Esophagus muscularis mucosa (tissue), 4 donors: ENCODE data around the gene SIPA1L3. TPM values are rescaled to one million over a fixed set of nuclear protein-coding genes. Genes with fewer than 3 reads are reported as not detected.

Experiments
- DNase-seq: peaks from one replicate; pipeline ENCODE4 v3.0.0-alpha.2; 2017; ENCODE audit errors: extremely low spot score
- H3K27ac ChIP-seq, 4 donors: fragments of 200-600 bp; sonication (generic); replicated peaks in 1 of 4; 1 replicate in 3 of 4; 2 replicates in 1 of 4; pipeline ENCODE4 v1.5.1; 2016 to 2019; ENCODE audit warnings: mild to moderate bottlenecking in 1 of 4
- H3K27me3 ChIP-seq, 4 donors: fragments of 200-600 bp; sonication (generic); one replicate each; pipeline versions ENCODE4 v1.5.1 to v1.6.0; 2016 to 2019
- H3K36me3 ChIP-seq, 4 donors: fragments of 200-600 bp; sonication (generic); one replicate each; pipeline ENCODE4 v1.5.1; 2016 to 2019
- H3K4me1 ChIP-seq, 4 donors: fragments of 200-600 bp; sonication (generic); one replicate each; pipeline ENCODE4 v1.5.1; 2016 to 2019
- H3K4me3 ChIP-seq, 4 donors: fragments of 200-600 bp; sonication (generic); 1 replicate in 2 of 4; 2 replicates in 2 of 4; pipeline ENCODE4 v1.5.1; 2016 to 2019; ENCODE audit warnings: mild to moderate bottlenecking in 4 of 4, moderate library complexity in 1 of 4
- H3K9me3 ChIP-seq, 4 donors: fragments of 200-600 bp; sonication (generic); 1 replicate in 3 of 4; 2 replicates in 1 of 4; pipeline ENCODE4 v1.5.1; 2016 to 2019
- CTCF ChIP-seq, 3 experiments: fragments of 200-600 bp in 2 of 3; fragments of 450-650 bp in 1 of 3; sonication (generic) in 2 of 3; IDR thresholded peaks; one replicate each; pipeline ENCODE4 v1.5.1; 2017 to 2019; ENCODE audit warnings: antibody characterized with exemption in 3 of 3, mild to moderate bottlenecking in 2 of 3, moderate library complexity in 1 of 3
- EP300 ChIP-seq: sonication (generic); formaldehyde crosslinking; IDR thresholded peaks from one replicate; pipeline ENCODE4 v1.6.1; 2017; ENCODE audit warnings: antibody characterized with exemption
- POLR2A ChIP-seq: fragments of 450-650 bp; IDR thresholded peaks from one replicate; pipeline ENCODE4 v1.6.1; 2017; ENCODE audit warnings: antibody characterized with exemption, moderate library complexity, mild to moderate bottlenecking, low read depth
- POLR2AphosphoS5 ChIP-seq, 2 donors: sonication (generic); formaldehyde crosslinking; IDR thresholded peaks; one replicate each; pipeline ENCODE4 v1.6.1; 2017; ENCODE audit warnings: antibody characterized with exemption in 2 of 2
- WGBS: methylation state at CpG from one replicate; pipeline ENCODE4 v1.1.5; 2018; 5-methylcytosine and 5-hydroxymethylcytosine counted together
- intact Hi-C: fragments of 100-400 bp; cut with DNase I; formaldehyde crosslinking; loops from one replicate; pipeline ENCODE4 v1.15.1; 2023
- total RNA-seq, 4 donors: library from RNA; depleted of rRNA; stranded (reverse); fragments of >200 nt; gene quantifications; one replicate each; pipeline versions ENCODE4 v1.1.0 to v1.2.1, GENCODE V29; 2016

The SIPA1L3 gene
- total RNA-seq, 4 donors from 2014 or later: 10.4 to 17.9 (median 13.2) TPM

DNA sequence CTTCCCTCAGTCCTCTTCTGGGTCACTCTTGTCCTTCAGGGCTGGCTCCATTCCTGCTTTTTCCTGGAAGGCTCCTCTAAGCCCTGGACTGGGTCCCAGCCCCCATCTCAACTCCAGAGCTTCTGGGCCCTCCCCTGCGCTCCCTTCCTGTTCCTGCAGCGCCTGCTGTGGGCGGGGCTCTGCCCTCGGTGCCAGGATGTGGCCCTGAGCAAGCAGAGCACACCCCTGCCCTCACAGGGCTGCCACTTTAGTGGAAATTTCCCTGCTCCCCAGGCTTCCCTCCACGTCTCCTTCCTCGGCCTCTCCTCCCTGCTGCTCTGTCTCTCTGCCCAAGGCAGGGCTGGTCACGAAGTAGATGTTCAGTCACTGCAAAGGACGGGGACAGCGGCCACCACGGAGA lies 288.2 kb downstream of the SIPA1L3 start:
- Histone ChIP-seq H3K9me3 (no peaks in the 10 kb centered on the region), H3K27ac (no peak overlapping the region), H3K4me1 (no peaks in the 10 kb centered on the region), H3K4me3 (no peak overlapping the region), H3K27me3 (no peaks in the 10 kb centered on the region), H3K36me3 (peaks cover 0 to 72% (median 38%) of the 10 kb centered on the region in 4 donors)
- TF ChIP-seq EP300: no peak
- TF ChIP-seq POLR2AphosphoS5 (IDR thresholded peaks at IDR 0.05): no peak
- TF ChIP-seq POLR2A: no peak
- TF ChIP-seq CTCF (IDR thresholded peaks at IDR 0.05): no peak
- intact Hi-C loops: no loop called here
- DNase-seq: no peak
- 81% methylated on average over 10 of the region's 10 CpGs for WGBS

- peaks cover 0 to 74% (median 43%) of the 10 kb centered on the region in 4 donors for H3K36me3 ChIP-seq
- no peak for TF ChIP-seq POLR2A
- no peak for TF ChIP-seq EP300
- no peak for TF ChIP-seq POLR2AphosphoS5 (IDR thresholded peaks at IDR 0.05)
- 89% methylated on average over 12 of the region's 13 CpGs for WGBS
- DNase-seq: no peak
- intact Hi-C loops: no loop called here
- H3K4me3 ChIP-seq: no peak overlapping the region
- H3K27ac ChIP-seq: no peak overlapping the region
- no peaks in the 10 kb centered on the region for H3K27me3 ChIP-seq
- no peaks in the 10 kb centered on the region for H3K9me3 ChIP-seq
- H3K4me1 ChIP-seq: no peaks in the 10 kb centered on the region
Observed at GRCh38 chr19:38196245-38196837, 289.3 kb downstream of the SIPA1L3 start.

DNA sequence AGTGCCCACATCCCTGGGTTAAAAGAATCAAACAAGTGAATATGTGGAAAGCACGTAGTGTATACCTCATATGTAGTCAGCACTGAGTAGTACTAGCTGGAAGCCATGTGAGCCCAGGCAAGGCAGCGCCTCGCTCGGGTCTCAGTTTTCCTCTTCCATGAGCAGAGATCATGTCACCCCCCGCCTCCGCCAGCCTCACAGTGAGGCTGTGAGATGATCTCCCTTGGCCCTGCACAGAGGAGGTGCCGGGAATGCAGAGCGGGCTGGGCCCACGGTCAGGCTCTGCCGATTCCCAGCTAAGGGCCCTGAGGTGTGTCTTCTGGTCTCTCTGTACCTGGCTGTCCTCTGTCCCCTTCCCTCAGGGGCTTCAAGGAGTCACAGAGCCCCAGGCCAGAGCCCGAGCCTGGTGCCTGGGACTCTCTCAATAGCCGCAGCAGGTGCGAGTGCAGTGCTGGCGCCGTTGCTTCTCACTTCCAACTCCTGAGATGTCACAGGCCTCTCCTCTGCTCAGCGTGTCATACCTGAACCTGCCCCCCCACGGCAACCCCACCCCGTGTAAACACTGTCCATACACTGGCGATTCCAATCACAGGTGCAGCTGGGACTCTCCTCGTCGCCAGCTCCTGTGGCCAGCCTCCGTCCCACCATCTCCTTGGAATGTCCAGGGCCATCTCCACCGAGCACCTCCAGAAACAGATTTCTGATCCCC lies 290.1 kb downstream of the SIPA1L3 start:
- 97% methylated on average over 19 of the region's 23 CpGs for WGBS
- no peaks in the 10 kb centered on the region for H3K4me1 ChIP-seq
- no peak overlapping the region for H3K27ac ChIP-seq
- H3K27me3 ChIP-seq: no peaks in the 10 kb centered on the region
- peaks cover 0 to 76% (median 47%) of the 10 kb centered on the region in 4 donors for H3K36me3 ChIP-seq
- TF ChIP-seq POLR2AphosphoS5 (IDR thresholded peaks at IDR 0.05) (no peak), POLR2A (no peak), EP300 (no peak), CTCF (IDR thresholded peaks at IDR 0.05) (no peak)
- no peak for DNase-seq
- H3K4me3 ChIP-seq: no peak overlapping the region
- intact Hi-C loops: no loop called here
- H3K9me3 ChIP-seq: no peaks in the 10 kb centered on the region

DNA sequence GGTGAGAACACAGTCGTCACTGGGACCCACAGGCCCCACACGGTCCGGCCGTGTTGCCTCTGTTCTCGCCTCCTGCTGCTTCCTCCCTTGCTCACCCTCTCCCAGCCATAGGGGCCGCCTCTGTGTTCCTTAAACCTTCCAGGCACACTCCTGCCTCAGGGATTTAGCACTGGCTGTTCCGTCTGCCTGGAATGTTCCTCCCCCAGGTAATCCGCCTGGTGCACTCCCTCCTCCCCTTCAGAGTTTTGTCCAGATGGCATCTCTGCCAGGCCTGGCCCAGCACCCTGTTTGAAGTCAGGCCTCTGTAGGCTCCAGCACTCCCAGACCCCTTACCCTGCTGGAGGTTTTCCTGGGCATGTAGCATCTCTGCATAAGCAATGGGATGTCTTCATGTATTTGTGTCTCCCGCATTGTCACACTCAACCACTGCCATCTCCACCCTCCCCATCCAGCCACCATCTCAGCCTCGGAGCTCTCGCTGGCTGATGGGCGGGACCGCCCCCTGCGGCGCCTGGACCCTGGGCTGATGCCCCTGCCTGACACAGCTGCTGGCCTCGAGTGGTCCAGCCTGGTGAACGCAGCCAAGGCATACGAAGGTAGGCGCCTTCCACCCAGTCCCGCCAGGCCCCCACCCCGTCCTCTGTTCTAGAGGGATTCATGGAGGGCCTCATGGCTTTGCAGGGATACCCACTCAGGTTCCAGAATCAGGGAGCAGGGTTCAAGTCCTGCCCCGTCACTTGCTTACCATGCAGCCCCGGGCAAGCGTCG lies 291.1 kb downstream of the SIPA1L3 start:
- H3K27ac ChIP-seq: no peak overlapping the region
- H3K4me3 ChIP-seq: no peak overlapping the region
- peaks cover 0 to under 1% (median 0%) of the 10 kb centered on the region in 4 donors for H3K27me3 ChIP-seq
- WGBS: 96% methylated on average over 25 of the region's 25 CpGs
- TF ChIP-seq POLR2A (no peak), CTCF (IDR thresholded peaks at IDR 0.05) (no peak), POLR2AphosphoS5 (IDR thresholded peaks at IDR 0.05) (no peak), EP300 (no peak)
- intact Hi-C loops: no loop called here
- no peak for DNase-seq
- H3K9me3 ChIP-seq: no peaks in the 10 kb centered on the region
- H3K36me3 ChIP-seq: peaks cover 0 to 76% (median 52%) of the 10 kb centered on the region in 4 donors
- no peaks in the 10 kb centered on the region for H3K4me1 ChIP-seq

- WGBS: 91% methylated on average over 11 of the region's 11 CpGs
- no peak for DNase-seq
- H3K36me3 ChIP-seq: peaks cover 0 to 76% (median 53%) of the 10 kb centered on the region in 4 donors
- peaks cover 0 to 11% (median 0%) of the 10 kb centered on the region in 4 donors for H3K27me3 ChIP-seq
- no peaks in the 10 kb centered on the region for H3K9me3 ChIP-seq
- H3K27ac ChIP-seq: no peak overlapping the region
- no peak overlapping the region for H3K4me3 ChIP-seq
- intact Hi-C loops: no loop called here
- no peak for TF ChIP-seq EP300
- TF ChIP-seq POLR2A: no peak
- no peak for TF ChIP-seq POLR2AphosphoS5 (IDR thresholded peaks at IDR 0.05)
- no peak for TF ChIP-seq CTCF (IDR thresholded peaks at IDR 0.05)
- no peaks in the 10 kb centered on the region for H3K4me1 ChIP-seq
Observed at GRCh38 chr19:38199340-38199739, 292.3 kb downstream of the SIPA1L3 start.
